ENCODE results near the gene SLC49A4.

DNA sequence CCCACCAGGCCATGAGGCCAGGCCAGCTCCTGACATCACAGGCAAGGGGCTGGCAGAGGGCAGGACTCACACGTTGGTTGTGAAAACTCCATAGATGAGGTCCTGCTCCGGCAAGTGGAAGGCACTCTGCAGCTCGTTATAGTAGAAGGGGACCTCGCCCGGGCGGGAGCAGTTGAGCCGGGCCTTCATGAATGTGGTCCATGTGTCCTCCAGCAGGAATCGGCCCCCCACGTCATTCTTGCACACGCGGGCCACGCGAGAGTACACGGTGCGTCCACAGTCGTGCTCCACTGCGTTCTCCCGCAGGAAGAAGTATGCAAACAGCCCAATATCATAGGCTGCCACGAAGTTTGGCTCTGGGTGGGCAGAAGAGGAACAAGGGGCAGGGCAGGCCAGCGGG lies 131.5 kb downstream of the SLC49A4 start:
- no peak for TF ChIP-seq BHLHE40 (IDR thresholded peaks at IDR 0.05; ENCODE audit: borderline replicate concordance)
- no peak for TF ChIP-seq SP1 (IDR thresholded peaks at IDR 0.05)
- TF ChIP-seq ELF4 (IDR thresholded peaks at IDR 0.05): no peak
- TF ChIP-seq FOXM1 (IDR thresholded peaks at IDR 0.05; ENCODE audit: borderline replicate concordance): no peak
- no peak for TF ChIP-seq HDGF (IDR thresholded peaks at IDR 0.05; ENCODE audit: borderline replicate concordance)

All from HEK293T (cell line).